ENCODE data around the gene SCRN2. TPM values are rescaled to one million over a fixed set of nuclear protein-coding genes. Genes with fewer than 3 reads are reported as not detected.
A peak's percentile ranks its signal among the peaks of the same experiment; 100 is the strongest.

The SCRN2 gene
- total RNA-seq, 3 donors from 2014 or later, result 49.2 to 108 (median 54.9) TPM

DNA sequence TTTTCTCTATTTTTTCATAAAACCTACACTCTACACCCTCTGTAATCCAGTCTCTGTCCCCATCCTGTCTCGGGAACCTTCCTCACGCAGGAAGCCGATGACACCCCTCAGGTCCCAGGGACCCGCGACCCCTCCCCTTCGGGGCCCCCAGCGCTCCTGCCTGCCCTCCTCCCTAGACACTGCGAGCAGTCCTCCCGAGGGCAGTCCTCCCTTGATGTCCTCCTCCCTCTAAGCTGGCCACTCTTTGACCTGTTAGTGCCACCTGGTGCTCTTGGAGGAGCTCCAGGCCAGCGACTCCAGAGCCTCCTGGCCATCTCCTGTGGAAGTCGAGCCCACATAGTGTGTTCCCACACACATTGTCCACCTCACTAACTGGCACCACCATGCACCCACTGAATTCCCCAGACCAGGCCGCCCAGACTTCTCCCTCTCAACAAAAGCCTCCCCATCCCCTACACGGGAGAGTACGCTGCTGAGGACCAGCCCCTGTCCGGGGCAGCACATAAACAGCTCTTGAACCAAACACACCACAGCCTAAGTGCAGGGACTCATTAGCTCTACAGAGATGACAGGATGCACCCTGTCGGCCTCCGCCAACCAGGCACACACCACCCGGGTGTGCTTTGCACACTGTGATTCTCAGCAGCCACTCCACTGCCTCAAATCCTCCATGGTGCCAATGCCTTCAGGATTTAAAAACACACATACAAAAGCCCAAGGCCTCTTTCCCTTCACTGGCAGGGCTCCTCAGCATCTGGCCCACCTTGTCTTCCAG, 28.7 kb downstream of the SCRN2 start:
- no peak for DNase-seq (ENCODE audit: low spot score in 2 of 2)
- H3K27ac ChIP-seq, result no peak overlapping the region
- TF ChIP-seq CTCF (IDR thresholded peaks at IDR 0.05) (no peak), POLR2A (IDR thresholded peaks at IDR 0.05) (no peak), POLR2AphosphoS5 (IDR thresholded peaks at IDR 0.05) (no peak)

DNA sequence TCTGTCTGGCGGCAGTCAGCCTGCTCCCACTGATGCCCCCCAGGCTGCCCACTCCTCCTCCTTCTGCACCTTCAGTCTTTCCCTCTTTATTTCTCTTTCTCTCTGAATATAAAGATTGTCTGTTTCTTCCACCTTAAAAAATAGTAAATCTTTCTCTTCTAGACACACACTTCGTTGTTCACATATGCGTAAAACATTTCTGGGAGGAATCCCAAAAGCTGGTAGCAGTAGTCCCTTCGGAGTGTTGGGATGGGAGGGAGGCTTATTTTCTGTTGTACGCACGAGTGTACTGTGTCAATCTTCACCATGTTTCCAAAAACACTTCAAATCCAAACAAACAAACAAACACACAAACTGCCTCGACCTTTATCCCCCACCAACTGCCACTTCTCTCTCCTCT, 29.4 kb downstream of the SCRN2 start:
- intact Hi-C loops (cut with DNase I; ENCODE audit: low total_unique reads), result no loop called here
- no peaks in the 10 kb centered on the region for H3K9me3 ChIP-seq
- TF ChIP-seq POLR2AphosphoS5 (IDR thresholded peaks at IDR 0.05) (no peak), POLR2A (IDR thresholded peaks at IDR 0.05) (no peak), CTCF (IDR thresholded peaks at IDR 0.05) (no peak)
- no peak overlapping the region for H3K27ac ChIP-seq
- no peaks in the 10 kb centered on the region for H3K36me3 ChIP-seq
- H3K4me3 ChIP-seq, result no peak overlapping the region
- no peak for DNase-seq (ENCODE audit: low spot score in 2 of 2)
- no peaks in the 10 kb centered on the region for H3K27me3 ChIP-seq
- no peaks in the 10 kb centered on the region for H3K4me1 ChIP-seq

More for the DNA sequence above, 28.7 kb downstream of the SCRN2 start:
- H3K4me3 ChIP-seq, result no peak overlapping the region
- H3K9me3 ChIP-seq, result no peaks in the 10 kb centered on the region
- H3K27me3 ChIP-seq, result no peaks in the 10 kb centered on the region
- no peaks in the 10 kb centered on the region for H3K36me3 ChIP-seq
- no peaks in the 10 kb centered on the region for H3K4me1 ChIP-seq
- intact Hi-C loops (cut with DNase I; ENCODE audit: low total_unique reads), result no loop called here

GRCh38 chr17:47810901-47811635, 30.0 kb downstream of the SCRN2 start:
- Histone ChIP-seq H3K36me3 (no peaks in the 10 kb centered on the region), H3K27ac (peak overlapping the region in 1 of 2 donors; percentile 67)
- intact Hi-C loops (cut with DNase I; ENCODE audit: low total_unique reads), result no loop called here

DNA sequence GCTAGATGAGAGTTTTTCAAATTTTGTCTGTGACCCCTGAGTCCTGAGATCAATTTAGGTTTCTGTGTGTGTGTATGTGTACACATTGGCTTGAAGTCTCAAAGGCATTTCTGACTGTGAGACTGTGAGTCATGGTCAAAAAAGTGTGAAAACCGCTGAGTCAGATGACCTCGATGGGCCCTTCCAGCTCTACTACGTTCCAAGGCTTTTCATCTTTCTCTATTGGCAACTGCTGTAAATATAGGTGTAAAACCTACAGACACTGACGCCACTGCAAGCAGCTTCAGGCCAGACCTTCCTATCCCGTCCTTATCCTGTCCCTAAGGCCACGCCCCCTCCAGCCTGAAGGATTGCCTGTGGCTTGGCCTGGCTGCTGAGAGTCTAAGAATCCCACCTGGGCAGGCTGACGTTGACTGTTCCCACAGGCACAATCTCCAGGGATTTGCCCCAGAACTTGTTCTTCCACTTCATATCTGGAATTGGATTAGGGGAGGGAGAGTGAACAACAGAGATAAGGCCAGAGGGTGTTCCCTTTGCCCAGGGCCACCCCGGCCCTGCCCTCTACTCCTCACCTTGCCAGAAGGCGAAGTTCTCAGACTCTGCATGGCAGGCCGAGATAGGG, 30.8 kb downstream of the SCRN2 start:
- DNase-seq (ENCODE audit: low spot score in 2 of 2), result no peak
- intact Hi-C loops (cut with DNase I; ENCODE audit: low total_unique reads), result no loop called here
- Histone ChIP-seq H3K27me3 (no peaks in the 10 kb centered on the region), H3K27ac (peak overlapping the region; percentile 16 to 67), H3K4me3 (no peak overlapping the region), H3K36me3 (no peaks in the 10 kb centered on the region), H3K4me1 (no peaks in the 10 kb centered on the region), H3K9me3 (no peaks in the 10 kb centered on the region)
- TF ChIP-seq POLR2AphosphoS5 (IDR thresholded peaks at IDR 0.05) (no peak), CTCF (IDR thresholded peaks at IDR 0.05) (no peak), POLR2A (IDR thresholded peaks at IDR 0.05) (no peak)

More at GRCh38 chr17:47810901-47811635, 30.0 kb downstream of the SCRN2 start:
- H3K4me3 ChIP-seq, result no peak overlapping the region
- H3K9me3 ChIP-seq, result no peaks in the 10 kb centered on the region
- H3K4me1 ChIP-seq, result no peaks in the 10 kb centered on the region
- H3K27me3 ChIP-seq, result no peaks in the 10 kb centered on the region
- DNase-seq (ENCODE audit: low spot score in 2 of 2), result no peak
- no peak for TF ChIP-seq POLR2A (IDR thresholded peaks at IDR 0.05)
- no peak for TF ChIP-seq CTCF (IDR thresholded peaks at IDR 0.05)
- no peak for TF ChIP-seq POLR2AphosphoS5 (IDR thresholded peaks at IDR 0.05)

Measured in breast epithelium (tissue), 4 donors.